Mesenteric fat pad (tissue), 1 donor: ENCODE results near the gene ZNF451. TPM values are rescaled to one million over a fixed set of nuclear protein-coding genes. Genes with fewer than 3 reads are reported as not detected.

Experiments used
- DNase-seq: peaks from one replicate; pipeline ENCODE4 v3.0.0-alpha.2; 2020; ENCODE audit warnings: low spot score
- total RNA-seq: library from RNA; stranded (reverse); fragmentation: NEBNext Ultra II Directional; extraction: Animal tissue kit (Norgen Biotek cat#: 25700); gene quantifications from one replicate; pipeline ENCODE4 v1.2.1, GENCODE V29; 2021
- donor health status: DM: yes; HTN: yes; CAD: no.

Gene ZNF451
- total RNA-seq, 1 donor from 2014 or later, result 44.7 TPM

- DNase-seq, result no peak
These were observed 115.8 kb downstream of the ZNF451 start for GRCh38 chr6:57205550-57206328.

- no peak for DNase-seq
These were observed 117.2 kb downstream of the ZNF451 start for GRCh38 chr6:57207141-57207540.

- DNase-seq, result no peak
These were observed 117.9 kb downstream of the ZNF451 start for GRCh38 chr6:57207872-57208271.

DNA sequence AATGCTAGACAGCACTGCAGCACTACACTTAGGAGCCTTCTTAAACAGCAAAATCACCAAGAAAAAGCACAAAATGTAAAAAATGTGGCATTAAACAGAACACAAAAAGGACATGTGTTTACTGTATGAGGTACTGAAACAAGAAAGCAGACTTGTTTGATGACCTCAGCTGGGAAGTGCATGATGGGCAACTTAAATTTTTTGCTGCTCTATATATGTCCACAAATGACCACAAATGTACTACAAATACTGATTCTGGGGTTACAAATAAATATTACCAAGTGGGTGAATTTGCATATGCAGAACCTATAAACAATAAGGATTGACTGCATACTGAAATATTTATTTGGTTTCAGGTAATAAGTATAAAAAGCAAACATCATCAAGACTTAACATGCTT lies 119.0 kb downstream of the ZNF451 start:
- DNase-seq, result no peak

- DNase-seq, result no peak
These were observed 120.1 kb downstream of the ZNF451 start for GRCh38 chr6:57210060-57210459.

- DNase-seq, result no peak
These were observed 125.3 kb downstream of the ZNF451 start for GRCh38 chr6:57215260-57215659.

GRCh38 chr6:57216235-57217101 lies 126.5 kb downstream of the ZNF451 start:
- no peak for DNase-seq

- DNase-seq, result no peak
These were observed 127.3 kb downstream of the ZNF451 start for GRCh38 chr6:57217270-57217669.

Other genes with a start within 250 kb of the ZNF451 start
- 0.90 TPM for gene BEND6, start 135.1 kb upstream of the ZNF451 start, total RNA-seq
- 14.4 TPM for gene KIAA1586, start 43.5 kb upstream of the ZNF451 start, total RNA-seq
- 4.4 TPM for gene BAG2, start 82.1 kb downstream of the ZNF451 start, total RNA-seq
- 9.4 TPM for gene RAB23, start 132.1 kb downstream of the ZNF451 start, total RNA-seq
- 8.4 TPM for gene PRIM2, start 227.4 kb downstream of the ZNF451 start, total RNA-seq